Measurements from ENCODE around the gene PLCD3. TPM values are rescaled to one million over a fixed set of nuclear protein-coding genes. Genes with fewer than 3 reads are reported as not detected.
"Not testable (repeated sequence)": the region's sequence is repeated elsewhere in the genome, so short reads cannot be mapped to it uniquely, and the experiment has no call there.

PLCD3 gene
- total RNA-seq, 2 experiments from 2014 or later: 1.4 to 4.6 TPM

GRCh38 chr17:45125509-45125908 is 6.8 kb downstream of the PLCD3 start:
- intact Hi-C loops (cut with micrococcal nuclease; ENCODE audit: unreplicated experiment): no loop called here
- TF ChIP-seq CTCF (conservative IDR thresholded peaks at IDR 0.05; ENCODE audit: low read length) (no peak), EZH2phosphoT487 (IDR thresholded peaks at IDR 0.05; ENCODE audit: borderline replicate concordance, low read depth, low read length) (no peak)
- Histone ChIP-seq H3K4me2 (ENCODE audit: low read length) (no peak overlapping the region), H2AFZ (ENCODE audit: low read length) (no peak overlapping the region), H3K4me3 (ENCODE audit: low read depth, low read length, poor library complexity, severe bottlenecking) (no peak overlapping the region), H3K4me1 (ENCODE audit: insufficient read depth, low read length, poor library complexity, severe bottlenecking) (no peaks in the 10 kb centered on the region), H3K27ac (ENCODE audit: low read depth, low read length, poor library complexity, severe bottlenecking) (no peak overlapping the region), H3K9me3 (ENCODE audit: low read length) (no peaks in the 10 kb centered on the region), H4K20me1 (ENCODE audit: insufficient read depth, low read length) (no peaks in the 10 kb centered on the region), H3K36me3 (ENCODE audit: insufficient read depth, low read length) (no peaks in the 10 kb centered on the region), H3K79me2 (ENCODE audit: insufficient read depth, low read depth, low read length) (no peaks in the 10 kb centered on the region), H3K9me2 (ENCODE audit: insufficient read depth, low read length) (no peaks in the 10 kb centered on the region)
- ChIA-PET CTCF (ENCODE audit: unreplicated experiment) (no interaction called here), POLR2A (interaction anchor here (0.6 kb wide), 1 partner anchor 51 kb away, joined by 3 read pairs; no protein-coding TSS in a partner anchor)
- no peak for DNase-seq (ENCODE audit: low spot score)
- no TSS peak for BruUV-seq (replicated peaks)

GRCh38 chr17:45124797-45125122 is 7.6 kb downstream of the PLCD3 start:
- H3K9me2 ChIP-seq (ENCODE audit: insufficient read depth, low read length); H3K79me2 ChIP-seq (ENCODE audit: insufficient read depth, low read depth, low read length); DNase-seq (ENCODE audit: low spot score); H4K20me1 ChIP-seq (ENCODE audit: insufficient read depth, low read length); H3K27ac ChIP-seq (ENCODE audit: low read depth, low read length, poor library complexity, severe bottlenecking); H3K4me2 ChIP-seq (ENCODE audit: low read length); H2AFZ ChIP-seq (ENCODE audit: low read length); intact Hi-C loops (cut with micrococcal nuclease; ENCODE audit: unreplicated experiment); H3K9me3 ChIP-seq (ENCODE audit: low read length); H3K4me1 ChIP-seq (ENCODE audit: insufficient read depth, low read length, poor library complexity, severe bottlenecking); POLR2A ChIA-PET; CTCF ChIA-PET (ENCODE audit: unreplicated experiment); H3K4me3 ChIP-seq (ENCODE audit: low read depth, low read length, poor library complexity, severe bottlenecking); BruUV-seq (replicated peaks); H3K36me3 ChIP-seq (ENCODE audit: insufficient read depth, low read length): not testable (repeated sequence)

- BruUV-seq (replicated peaks): no TSS peak
- peak; percentile 17 for DNase-seq (ENCODE audit: low spot score)
Observed at GRCh38 chr17:45123930-45124796, 8.2 kb downstream of the PLCD3 start.

More at GRCh38 chr17:45123930-45124796, 8.2 kb downstream of the PLCD3 start:
- Histone ChIP-seq H3K4me2 (ENCODE audit: low read length) (no peak overlapping the region), H3K36me3 (ENCODE audit: insufficient read depth, low read length) (no peaks in the 10 kb centered on the region), H3K79me2 (ENCODE audit: insufficient read depth, low read depth, low read length) (no peaks in the 10 kb centered on the region), H3K9me3 (ENCODE audit: low read length) (no peaks in the 10 kb centered on the region), H2AFZ (ENCODE audit: low read length) (no peak overlapping the region), H3K9me2 (ENCODE audit: insufficient read depth, low read length) (no peaks in the 10 kb centered on the region), H3K27ac (ENCODE audit: low read depth, low read length, poor library complexity, severe bottlenecking) (no peak overlapping the region), H4K20me1 (ENCODE audit: insufficient read depth, low read length) (no peaks in the 10 kb centered on the region), H3K4me3 (ENCODE audit: low read depth, low read length, poor library complexity, severe bottlenecking) (no peak overlapping the region), H3K4me1 (ENCODE audit: insufficient read depth, low read length, poor library complexity, severe bottlenecking) (no peaks in the 10 kb centered on the region)
- POLR2A ChIA-PET: no interaction called here
- CTCF ChIA-PET (ENCODE audit: unreplicated experiment): interaction anchor here (0.7 kb wide), 1 partner anchor 243 kb away, joined by 3 read pairs; no protein-coding TSS in a partner anchor
- intact Hi-C loops (cut with micrococcal nuclease; ENCODE audit: unreplicated experiment): no loop called here
- TF ChIP-seq EZH2phosphoT487 (IDR thresholded peaks at IDR 0.05; ENCODE audit: borderline replicate concordance, low read depth, low read length): no peak
- no peak for TF ChIP-seq CTCF (conservative IDR thresholded peaks at IDR 0.05; ENCODE audit: low read length)
